Uterus (tissue), 2 donors: Measurements from ENCODE around the gene CIRBP.

Experiments
- CTCF ChIP-seq, 4 experiments: fragments of 200-600 bp in 2 of 4; fragments of 450-650 bp in 2 of 4; sonication (generic) in 2 of 4; IDR thresholded peaks; one replicate each; pipeline ENCODE4 v1.5.1; 2016 to 2019; ENCODE audit warnings: antibody characterized with exemption in 4 of 4, mild to moderate bottlenecking in 2 of 4, moderate library complexity in 1 of 4
- POLR2A ChIP-seq, 2 donors: fragments of 450-650 bp; IDR thresholded peaks; one replicate each; pipeline ENCODE4 v1.6.1; 2016; ENCODE audit warnings: antibody characterized with exemption in 2 of 2, mild to moderate bottlenecking in 1 of 2, moderate library complexity in 1 of 2

DNA sequence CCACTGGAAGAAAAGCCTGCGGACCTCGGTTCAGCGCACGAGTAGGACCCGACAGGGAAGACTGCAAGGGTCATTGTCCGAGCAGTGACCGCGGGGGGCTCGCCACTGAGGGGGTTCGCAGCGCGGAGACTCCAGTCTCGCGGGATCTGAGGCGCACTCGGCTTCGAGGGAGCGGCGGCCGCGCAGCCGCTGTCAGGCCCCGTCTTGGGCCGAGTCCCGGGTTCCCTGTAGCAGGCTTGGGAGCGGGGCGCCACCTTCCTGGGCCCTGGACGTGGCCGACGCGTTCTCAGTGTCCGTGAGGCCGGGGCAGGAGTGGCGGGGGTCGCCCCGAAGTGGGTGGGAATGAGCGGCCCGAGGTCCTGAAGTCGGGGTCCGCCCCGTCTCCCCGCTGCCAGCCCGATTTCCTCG lies 5.7 kb downstream of the CIRBP start:
- TF ChIP-seq POLR2A (IDR thresholded peaks at IDR 0.05), result no peak
- TF ChIP-seq CTCF (IDR thresholded peaks at IDR 0.05), result peak in 1 of 4 experiments; percentile 0
